GM21515 (cell line): ENCODE measurements around the gene MERTK.
"Not testable (repeated sequence)": the region's sequence is repeated elsewhere in the genome, so short reads cannot be mapped to it uniquely, and the experiment has no call there.

Experiments
- ATAC-seq: cut with Tn5 transposase; IDR thresholded peaks from one replicate; pipeline ENCODE4 v1.9.1; 2021; ENCODE audit not compliant: unreplicated experiment

The MERTK gene

DNA sequence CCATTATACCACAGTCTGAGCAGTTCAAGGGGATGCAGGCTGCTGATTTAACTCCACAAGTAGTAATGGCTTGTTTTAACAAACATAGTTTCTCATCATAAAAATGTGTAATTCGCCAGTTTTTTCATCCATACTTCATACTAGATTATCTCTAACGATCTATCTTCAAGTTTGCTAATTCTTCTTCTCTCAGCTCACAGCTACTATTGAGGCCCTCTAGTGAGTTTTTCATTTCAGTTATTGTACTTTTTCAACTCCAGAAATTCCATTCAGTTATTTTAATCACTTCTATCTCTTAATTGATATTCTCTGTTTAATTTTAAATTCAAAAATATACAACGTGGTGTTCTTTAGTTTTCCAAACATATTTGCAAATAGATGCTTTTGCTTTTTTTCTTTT, 136.5 kb downstream of the MERTK start:
- ATAC-seq: no peak

DNA sequence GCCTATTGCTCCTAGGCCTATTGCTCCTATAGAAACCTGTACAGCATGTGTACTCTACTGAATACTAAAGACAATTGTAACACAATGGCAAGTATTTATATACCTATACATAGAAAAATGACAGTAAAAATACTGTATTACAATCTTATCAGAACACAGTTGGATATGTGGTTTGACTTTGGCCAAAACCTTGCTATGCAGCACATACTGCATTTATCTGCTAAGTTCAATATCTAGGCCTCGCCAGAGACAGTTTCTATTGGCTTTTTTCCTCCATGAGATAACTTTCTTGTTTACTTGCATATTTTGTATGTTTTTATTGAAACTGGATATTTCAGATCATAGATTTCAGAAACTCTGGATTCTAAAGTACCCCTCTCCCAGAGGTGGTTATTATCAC, 137.4 kb downstream of the MERTK start:
- no peak for ATAC-seq

DNA sequence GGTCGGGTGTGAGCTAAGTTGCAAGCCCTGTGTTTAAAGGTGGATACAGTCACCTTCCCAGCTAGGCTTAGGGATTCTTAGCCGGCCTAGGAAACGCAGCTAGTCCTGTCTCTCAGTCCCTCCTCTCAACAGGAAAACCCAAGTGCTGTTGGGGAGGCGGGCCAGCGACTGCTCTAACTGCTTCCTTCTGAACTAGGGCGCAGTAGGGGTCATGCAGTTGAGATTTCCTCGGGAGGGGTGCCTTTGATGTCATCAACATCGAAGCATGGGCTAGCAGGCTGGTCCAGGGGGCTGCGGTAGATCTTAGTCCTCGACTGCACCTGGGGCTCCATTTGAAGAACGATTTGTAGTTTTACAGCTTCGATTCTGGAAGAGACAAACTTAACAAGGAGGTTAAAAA, 141.1 kb downstream of the MERTK start:
- ATAC-seq: not testable (repeated sequence)

DNA sequence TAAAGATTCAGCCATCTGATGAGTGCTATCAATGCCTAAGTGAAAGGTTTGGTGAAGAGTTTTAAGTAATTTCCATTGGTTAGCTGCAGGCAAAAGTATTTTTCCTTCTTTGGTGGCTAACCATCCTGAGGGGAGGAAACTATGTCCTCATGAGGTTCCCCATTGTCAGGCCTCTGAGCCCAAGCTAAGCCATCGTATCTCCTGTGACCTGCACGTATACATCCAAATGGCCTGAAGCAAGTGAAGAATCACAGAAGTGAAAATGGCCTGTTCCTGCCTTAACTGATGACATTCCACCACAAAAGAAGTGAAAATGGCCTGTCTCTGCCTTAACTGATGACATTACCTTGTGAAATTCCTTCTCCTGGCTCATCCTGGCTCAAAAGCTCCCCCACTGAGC, 141.7 kb downstream of the MERTK start:
- ATAC-seq: not testable (repeated sequence)

DNA sequence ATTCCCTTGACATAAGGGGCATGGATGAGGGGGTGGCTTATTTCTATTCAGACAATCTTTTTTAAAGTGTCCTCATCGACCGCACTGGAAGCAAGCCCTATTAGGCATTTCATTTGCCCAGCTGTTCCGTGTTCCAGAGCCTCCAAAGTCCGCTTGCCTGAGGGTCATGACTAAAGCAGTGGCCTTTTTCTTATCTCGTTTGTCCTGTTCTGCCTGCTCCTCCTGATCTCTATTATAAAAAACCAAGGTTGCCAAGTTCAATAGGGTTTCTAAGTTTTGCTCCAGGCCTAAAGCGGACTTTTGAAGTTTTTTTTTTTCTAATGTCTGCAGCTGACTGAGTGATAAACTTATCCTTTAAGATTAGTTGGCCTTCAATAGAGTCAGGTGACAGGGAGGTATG, 143.1 kb downstream of the MERTK start:
- not testable (repeated sequence) for ATAC-seq

DNA sequence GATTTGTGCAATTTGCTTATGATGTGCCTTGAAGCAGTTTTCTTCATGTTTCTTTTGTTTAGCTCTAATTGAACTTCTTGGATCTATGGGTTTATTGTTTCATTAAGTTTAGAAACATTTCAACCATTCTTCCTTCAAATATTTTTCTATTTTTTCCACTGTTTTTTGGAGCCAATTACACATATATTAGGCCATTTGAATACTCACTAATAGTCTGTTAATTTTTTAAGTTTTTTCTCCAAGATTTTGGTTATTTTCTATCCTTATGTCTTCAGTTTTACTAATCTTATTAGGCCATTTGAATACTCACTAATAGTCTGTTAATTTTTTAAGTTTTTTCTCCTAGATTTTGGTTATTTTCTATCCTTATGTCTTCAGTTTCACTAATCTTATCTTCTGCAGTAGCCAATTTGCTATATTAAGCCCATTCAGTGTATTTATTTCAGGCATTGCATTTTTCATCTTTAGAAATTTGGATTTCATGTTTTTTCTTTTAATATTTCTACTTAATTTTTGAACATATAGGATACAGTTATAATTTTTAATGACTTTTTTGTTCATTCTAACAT, 147.1 kb downstream of the MERTK start:
- ATAC-seq: no peak

DNA sequence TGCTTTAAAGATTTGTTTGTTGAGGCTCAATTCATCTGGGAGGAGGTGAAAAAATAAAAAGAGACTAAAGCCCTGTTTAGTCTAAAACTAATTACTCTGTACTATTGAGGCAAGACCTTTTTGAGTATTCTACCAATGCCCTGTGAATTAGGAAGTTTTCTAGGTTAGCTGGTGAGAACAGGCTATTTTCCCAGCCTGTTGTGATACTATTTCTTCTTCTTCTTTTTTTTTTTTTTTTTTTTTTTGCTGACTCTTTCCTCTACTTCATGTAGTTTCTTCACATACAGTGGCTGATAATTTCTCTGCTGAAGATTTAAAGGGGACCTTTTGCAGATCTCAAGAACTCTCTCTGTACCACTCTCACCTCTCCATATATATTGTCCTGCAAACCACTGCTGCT, 147.8 kb downstream of the MERTK start:
- ATAC-seq: no peak

DNA sequence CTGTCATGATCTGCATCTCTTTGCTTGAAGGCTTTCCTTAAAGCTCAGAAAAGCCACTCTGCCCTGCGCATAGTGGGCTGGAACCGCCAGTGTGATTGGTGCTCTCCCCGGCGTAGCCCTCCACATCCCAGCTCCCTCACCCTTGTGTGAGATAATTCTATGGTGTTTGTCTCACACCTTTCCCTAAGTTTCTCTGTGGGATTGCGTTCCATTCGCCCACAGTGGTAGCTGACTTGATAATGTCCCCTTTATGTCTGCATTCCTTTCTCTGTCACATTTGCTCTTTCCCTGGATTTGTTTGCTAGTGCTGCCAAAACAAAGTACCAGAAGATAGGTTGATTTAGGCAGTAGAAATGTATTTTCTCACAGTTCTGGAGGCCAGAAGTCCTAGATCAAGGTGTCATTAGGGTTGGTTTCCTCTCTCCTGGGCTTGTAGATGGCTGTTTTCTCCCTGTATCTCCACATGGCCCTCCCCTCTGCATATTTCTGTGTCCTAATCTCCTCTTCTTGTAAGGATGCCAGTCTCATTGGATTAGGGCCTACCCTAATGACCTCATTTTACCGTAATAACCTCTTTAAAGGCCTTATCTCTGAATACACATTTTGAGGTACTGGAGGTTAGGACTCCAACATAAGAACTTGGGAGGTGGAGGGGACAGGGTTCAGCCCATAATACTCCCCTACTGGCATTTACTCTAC, 149.3 kb downstream of the MERTK start:
- ATAC-seq: no peak

DNA sequence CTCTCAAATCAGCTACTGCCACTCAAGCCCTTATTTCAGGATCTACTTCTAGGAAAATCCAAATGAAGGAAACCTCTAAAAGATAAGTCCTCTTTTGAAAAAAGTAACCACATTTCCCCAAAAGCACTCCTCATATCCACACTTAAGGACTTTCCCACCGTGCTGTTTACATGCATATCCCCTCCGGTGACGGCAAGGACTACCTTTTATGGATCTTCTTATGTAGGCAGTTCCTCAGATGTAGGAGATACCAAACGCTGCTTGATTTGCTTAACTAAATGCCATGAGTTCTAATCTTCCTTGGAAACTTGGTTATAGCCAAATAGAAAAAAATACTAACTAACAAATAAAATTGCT, 149.8 kb downstream of the MERTK start:
- ATAC-seq: no peak

DNA sequence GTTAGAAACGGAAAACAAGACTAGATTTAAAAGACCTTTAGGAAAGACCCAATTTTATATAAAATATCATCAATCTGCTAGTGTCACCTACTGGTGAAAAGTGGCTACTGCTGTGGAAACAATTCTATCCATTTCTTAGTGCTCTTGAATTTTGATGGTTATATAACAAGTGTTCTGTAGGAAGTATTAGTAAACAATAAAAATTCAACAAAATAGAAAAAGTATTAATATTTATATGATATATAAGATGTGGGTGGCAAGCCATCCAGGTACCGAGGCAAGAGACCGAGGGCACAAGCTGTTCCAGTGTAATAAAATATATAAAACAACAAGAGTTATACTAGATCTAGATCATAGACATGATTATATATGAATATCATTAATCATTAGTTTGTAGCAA, 150.5 kb downstream of the MERTK start:
- ATAC-seq: no peak

DNA sequence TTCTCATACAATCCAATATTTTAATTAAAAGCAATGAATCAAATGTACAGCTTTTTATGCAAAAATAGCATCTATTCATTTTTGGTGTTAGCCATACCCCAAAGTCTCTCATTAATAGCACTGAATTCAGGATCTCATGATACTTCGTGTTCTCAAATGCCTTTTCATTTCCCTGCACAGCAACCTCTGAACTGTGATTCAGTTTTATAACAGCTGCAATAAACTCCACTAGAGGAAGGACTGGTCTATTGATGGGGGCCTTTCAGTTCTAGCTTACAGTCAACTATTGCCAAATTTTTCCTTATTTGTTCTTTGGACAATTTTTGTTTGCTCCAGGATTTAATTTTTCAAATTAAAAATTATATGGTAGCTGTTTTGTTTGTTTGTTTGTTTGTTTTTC, 151.9 kb downstream of the MERTK start:
- ATAC-seq: no peak

DNA sequence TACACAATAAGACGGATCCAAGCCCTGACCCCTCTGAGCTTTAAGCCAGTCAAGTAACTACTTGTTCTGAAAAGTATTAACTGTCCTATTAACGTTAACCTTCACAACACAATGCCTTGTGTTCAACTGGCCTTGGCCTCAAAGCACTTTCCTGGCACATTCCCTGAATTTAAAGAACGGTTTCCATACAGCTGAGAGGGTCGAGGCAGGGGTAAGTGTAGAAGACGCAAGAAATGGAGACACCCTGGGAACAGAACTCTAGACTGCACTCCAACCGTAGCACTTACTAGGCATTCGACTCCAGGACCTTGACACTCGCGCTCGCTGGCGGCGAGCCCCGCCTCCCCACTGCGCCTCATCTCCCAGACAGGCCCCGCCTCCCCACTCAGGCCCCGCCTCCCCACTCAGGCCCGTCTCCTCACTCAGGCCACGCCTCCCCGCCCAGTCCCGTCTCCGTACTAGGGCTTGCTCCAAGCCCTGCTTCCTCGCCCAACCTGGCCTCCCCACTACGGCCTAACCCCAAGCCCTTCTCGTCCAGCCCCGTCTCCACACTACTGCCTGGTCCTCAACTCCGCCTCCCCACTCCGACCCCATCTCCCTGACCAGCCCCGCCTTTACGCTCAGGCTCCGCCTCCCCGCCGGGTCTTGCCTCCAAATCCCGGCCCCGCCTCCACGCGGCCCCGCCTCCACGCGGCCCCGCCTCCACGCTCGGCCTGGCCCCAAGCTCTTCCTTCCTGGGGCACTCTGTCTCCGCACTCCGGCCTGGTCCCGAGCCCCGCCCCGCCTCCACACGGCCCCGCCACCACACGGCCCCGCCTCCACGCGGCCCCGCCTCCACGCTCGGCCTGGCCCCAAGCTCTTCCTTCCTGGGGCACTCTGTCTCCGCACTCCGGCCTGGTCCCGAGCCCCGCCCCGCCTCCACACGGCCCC, 155.8 kb downstream of the MERTK start:
- peak; percentile 61 for ATAC-seq

DNA sequence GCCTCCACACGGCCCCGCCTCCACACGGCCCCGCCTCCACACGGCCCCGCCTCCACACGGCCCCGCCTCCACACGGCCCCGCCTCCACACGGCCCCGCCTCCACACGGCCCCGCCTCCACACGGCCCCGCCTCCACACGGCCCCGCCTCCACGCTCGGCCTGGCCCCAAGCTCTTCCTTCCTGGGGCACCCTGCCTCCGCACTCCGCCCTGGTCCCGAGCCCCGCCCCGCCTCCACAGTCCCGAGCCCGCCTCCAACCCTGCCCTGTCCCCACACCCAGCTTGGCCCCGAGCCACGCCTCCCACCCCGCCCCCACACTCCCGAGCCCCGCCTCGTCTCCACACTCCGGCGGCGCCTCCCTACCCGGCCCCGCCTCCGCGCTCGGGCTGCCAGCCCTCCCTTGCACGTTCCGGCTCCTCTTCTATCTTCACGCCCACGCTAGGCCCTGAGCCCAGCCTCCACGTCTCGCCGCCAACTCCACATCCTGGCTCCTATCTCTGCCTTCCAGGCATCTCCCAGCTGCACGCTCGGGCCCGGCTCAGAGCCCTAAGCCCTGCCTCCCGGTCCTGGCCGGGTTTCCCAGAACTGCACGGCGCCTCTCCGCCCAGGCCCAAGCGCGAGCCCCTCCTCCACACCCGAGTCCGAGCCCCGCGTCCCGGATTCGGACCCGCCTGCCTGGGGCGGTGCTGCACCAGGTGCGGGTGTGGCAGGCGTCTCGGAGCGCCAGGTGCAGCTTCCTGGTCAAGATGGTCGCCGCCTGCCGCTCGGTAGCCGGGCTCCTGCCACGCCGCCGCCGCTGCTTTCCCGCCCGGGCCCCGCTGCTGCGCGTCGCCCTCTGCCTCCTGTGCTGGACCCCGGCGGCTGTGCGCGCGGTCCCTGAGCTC, 156.7 kb downstream of the MERTK start, which contains the start of gene TMEM87B:
TSS of gene TMEM87B (plus strand) at position 423 of the 883 bp plus-strand sequence. CDS start at position 746, 323 bp downstream.
- ATAC-seq: peak; percentile 58

DNA sequence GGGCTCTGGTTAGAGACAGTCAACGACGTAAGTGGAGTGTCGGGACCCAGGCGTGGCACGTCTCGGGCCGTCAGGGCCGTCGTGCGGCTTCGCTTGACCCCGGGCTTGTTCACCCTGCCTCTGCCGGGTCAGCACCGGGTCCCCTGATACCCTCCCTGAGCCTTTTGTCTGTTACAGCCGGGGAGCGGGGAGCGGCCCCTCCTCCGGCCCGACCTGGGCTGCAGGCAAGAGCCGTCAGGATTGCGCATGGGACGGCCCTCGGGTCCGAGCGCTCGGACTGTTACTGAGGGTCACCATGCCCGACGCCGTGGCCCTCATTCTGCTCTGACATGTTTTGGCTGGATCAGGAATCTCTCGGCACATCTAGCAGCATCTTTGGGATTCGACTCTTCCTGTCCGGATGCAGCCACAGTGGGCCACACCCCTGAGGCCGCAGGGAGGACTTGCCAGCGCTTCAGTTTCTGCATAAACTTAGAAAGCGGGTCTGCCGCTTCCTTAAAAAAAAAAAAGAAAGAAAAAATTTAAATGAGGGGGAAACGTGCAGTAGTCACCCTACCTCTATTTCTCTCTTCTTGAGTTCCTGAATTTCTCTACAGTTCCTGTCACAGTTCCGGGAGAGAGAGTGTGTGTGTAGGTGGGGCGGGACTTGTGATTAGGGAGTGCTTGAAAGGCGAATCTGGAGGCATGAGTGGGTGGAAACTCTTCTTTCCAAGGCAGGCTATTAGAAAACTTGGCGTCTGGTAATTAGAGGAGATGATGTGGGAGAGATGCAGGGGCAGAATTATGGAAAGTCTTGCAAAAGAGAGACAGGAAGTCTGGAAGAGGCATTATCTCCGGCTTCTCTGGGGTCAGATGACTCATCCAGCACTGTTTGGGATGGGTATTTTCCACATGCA, 157.6 kb downstream of the MERTK start:
- ATAC-seq: peak; percentile 1

DNA sequence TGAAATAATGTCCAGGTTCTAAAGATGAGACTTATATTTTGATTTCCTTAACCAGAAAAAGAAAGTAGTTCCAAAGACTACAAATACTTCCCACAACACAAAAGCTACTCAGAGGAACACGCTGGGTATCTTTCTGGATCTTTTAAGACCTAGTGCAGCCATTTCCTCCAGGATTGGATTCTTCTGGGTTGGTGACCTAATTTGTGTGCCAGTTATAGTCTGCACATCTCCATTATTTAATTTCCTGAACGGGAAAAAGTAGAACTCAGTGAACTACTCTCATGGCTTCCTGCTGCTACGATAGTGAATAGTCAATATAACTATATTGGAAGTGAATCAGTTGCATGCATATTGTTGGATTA, 158.2 kb downstream of the MERTK start:
- ATAC-seq: no peak

DNA sequence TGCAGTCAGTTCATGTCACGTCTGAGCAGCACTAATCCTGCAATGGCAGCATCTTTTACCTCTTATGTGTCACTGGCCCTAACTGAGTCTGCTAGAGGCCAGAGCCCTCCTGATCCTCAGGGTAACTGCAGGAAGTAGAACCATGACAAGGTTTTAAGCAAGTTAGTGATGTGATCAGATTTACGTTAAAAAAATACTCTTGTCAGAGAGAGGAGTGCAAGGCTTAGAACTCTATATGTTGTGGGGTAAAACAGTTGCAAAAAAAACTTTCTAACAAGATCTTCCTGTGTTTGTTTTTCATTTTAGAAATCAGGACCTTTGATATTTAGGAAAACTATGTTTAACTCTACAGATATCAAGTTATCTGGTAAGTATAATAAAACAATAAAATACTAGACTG, 161.3 kb downstream of the MERTK start:
- no peak for ATAC-seq

DNA sequence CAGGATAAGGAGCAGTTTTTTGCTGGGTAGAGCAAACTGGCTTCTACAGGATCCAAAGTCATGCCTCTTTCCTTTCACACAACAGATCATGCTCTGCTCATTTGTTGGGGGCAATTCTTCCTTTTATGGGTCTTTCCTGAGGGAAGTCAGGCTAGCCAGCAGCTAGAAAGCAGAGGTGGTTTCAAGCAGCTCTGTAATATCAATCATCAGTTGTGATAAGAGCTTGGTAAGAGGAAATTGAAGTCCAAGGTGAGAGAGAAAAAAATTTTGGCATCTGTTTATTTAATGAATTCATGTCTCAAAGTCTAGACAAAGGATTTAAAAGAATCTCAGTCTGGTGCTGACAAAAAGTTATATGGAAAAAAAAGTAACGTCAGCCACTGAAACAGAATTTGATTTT, 162.9 kb downstream of the MERTK start:
- ATAC-seq: no peak

DNA sequence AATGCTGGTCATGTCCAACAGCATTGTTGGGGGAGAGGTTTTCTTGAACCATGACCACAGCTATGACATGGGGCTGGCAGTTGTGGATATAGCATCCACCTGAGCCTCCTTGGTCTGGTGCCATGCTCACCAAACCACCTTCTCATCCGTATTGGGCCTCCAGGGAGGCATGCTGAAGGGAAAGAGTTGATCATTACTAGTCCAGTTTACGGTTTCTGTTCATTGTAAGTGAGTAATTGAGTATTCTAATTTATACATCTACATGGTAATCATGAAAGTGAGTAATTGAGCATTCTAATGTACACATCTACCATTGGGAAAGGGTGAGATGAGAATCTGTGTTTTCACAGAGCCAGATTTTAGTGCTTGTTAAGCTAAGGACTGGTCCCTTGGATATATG, 163.4 kb downstream of the MERTK start:
- ATAC-seq: no peak

DNA sequence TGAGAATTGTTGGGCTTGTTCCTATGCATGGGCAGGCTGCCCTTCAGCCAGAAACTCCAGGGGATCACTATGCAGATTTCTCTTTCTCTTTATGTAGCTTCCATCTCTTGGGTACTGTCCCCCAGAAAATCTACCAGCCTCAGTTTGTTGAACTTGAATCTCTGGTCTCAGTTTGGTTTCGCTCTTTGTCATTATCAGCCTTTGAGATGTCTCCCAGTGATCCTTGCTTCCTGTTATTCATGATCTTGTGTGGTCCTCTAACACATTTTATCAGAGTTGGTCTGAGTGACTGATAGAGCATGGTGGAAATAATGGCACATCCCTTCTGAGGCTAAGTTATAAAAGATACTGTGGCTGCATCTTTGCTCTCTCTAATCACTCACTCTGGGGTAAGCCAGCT, 164.5 kb downstream of the MERTK start:
- no peak for ATAC-seq

DNA sequence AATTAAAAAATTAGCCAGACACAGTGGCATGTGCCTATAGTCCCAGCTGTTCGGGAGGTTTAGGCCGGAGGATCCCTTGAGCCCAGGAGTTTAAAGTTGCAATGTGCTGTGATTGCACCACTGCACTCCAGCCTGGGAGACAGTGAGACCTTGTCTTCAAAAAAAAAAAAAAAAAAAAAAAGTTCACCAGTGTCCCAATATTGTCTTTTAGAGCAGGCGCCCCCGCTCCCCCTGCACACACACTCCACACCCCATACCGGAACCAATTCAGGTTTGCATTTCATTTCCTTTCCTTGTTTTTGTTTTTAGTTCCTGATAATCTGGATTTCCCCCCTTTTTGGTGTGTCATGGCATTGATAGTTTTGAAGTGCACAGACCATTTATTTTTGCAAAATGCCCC, 167.1 kb downstream of the MERTK start:
- ATAC-seq: no peak
